WTC11 (cell line): ENCODE results near the gene HES3.

Experiments used
- ATF2 ChIP-seq: sonication (generic); formaldehyde crosslinking; IDR thresholded peaks from 2 replicates; pipeline ENCODE4 v1.8.1; 2022; ENCODE audit warnings: low read depth, missing genetic modification reagents, borderline replicate concordance
- CTCF ChIP-seq: fragments of 200-600 bp; IDR thresholded peaks from 2 replicates; pipeline ENCODE4 v1.8.0; 2022; ENCODE audit warnings: antibody characterized with exemption
- GABPB1 ChIP-seq: sonication (generic); formaldehyde crosslinking; IDR thresholded peaks from 2 replicates; pipeline ENCODE4 v1.8.1; 2023; ENCODE audit warnings: mild to moderate bottlenecking, missing genetic modification reagents
- HMGXB4 ChIP-seq: sonication (generic); formaldehyde crosslinking; IDR thresholded peaks from 2 replicates; pipeline ENCODE4 v1.8.1; 2023; ENCODE audit warnings: mild to moderate bottlenecking, moderate library complexity, missing genetic modification reagents
- MAX ChIP-seq: sonication (generic); formaldehyde crosslinking; IDR thresholded peaks from 2 replicates; pipeline ENCODE4 v1.8.0; 2022; ENCODE audit warnings: mild to moderate bottlenecking, missing genetic modification reagents
- MXD4 ChIP-seq: fragments of 250-450 bp; sonication (Bioruptor Pico); IDR thresholded peaks from 2 replicates; pipeline ENCODE4 v1.8.0; 2021; ENCODE audit warnings: mild to moderate bottlenecking, moderate library complexity, borderline replicate concordance
- NR1H2 ChIP-seq: sonication (generic); formaldehyde crosslinking; IDR thresholded peaks from 2 replicates; pipeline ENCODE4 v1.9.0; 2021; ENCODE audit warnings: mild to moderate bottlenecking, moderate library complexity, missing genetic modification reagents
- NR3C1 ChIP-seq: sonication (generic); formaldehyde crosslinking; conservative IDR thresholded peaks from 2 replicates; pipeline ENCODE4 v1.8.1; 2023; ENCODE audit warnings: low read depth, mild to moderate bottlenecking, missing genetic modification reagents
- OVOL2 ChIP-seq: fragments of 250-450 bp; sonication (Bioruptor Pico); IDR thresholded peaks from 2 replicates; pipeline ENCODE4 v1.9.0; 2021; ENCODE audit warnings: mild to moderate bottlenecking, borderline replicate concordance
- SOX15 ChIP-seq: fragments of 250-450 bp; sonication (Bioruptor Pico); IDR thresholded peaks from 2 replicates; pipeline ENCODE4 v1.9.0; 2021; ENCODE audit warnings: mild to moderate bottlenecking
- SP1 ChIP-seq: sonication (generic); formaldehyde crosslinking; conservative IDR thresholded peaks from 2 replicates; pipeline ENCODE4 v1.8.1; 2022; ENCODE audit warnings: missing genetic modification reagents
- TCF7 ChIP-seq: sonication (generic); formaldehyde crosslinking; IDR thresholded peaks from 2 replicates; pipeline ENCODE4 v1.8.0; 2022; ENCODE audit warnings: mild to moderate bottlenecking, low read depth, missing genetic modification reagents, moderate library complexity
- TEAD4 ChIP-seq: sonication (generic); formaldehyde crosslinking; IDR thresholded peaks from 2 replicates; pipeline ENCODE4 v1.8.0; 2022; ENCODE audit warnings: mild to moderate bottlenecking, missing genetic modification reagents
- USF1 ChIP-seq: sonication (generic); formaldehyde crosslinking; IDR thresholded peaks from 2 replicates; pipeline ENCODE4 v1.8.0; 2022; ENCODE audit warnings: mild to moderate bottlenecking, missing genetic modification reagents

GRCh38 chr1:6209661-6210580 is 34.1 kb upstream of the HES3 start:
- TF ChIP-seq CTCF (no peak), GABPB1 (CRISPR knock-in tag) (no peak), NR1H2 (CRISPR knock-in tag) (no peak), HMGXB4 (CRISPR knock-in tag) (no peak), NR3C1 (CRISPR knock-in tag) (no peak), SOX15 (CRISPR knock-in tag) (no peak), TCF7 (CRISPR knock-in tag) (no peak), ATF2 (CRISPR knock-in tag) (no peak), OVOL2 (CRISPR knock-in tag) (no peak), MXD4 (no peak), TEAD4 (CRISPR knock-in tag) (no peak), SP1 (CRISPR knock-in tag) (no peak), MAX (CRISPR knock-in tag) (no peak), USF1 (CRISPR knock-in tag) (no peak)
